Measurements from ENCODE around the gene E2F6.

DNA sequence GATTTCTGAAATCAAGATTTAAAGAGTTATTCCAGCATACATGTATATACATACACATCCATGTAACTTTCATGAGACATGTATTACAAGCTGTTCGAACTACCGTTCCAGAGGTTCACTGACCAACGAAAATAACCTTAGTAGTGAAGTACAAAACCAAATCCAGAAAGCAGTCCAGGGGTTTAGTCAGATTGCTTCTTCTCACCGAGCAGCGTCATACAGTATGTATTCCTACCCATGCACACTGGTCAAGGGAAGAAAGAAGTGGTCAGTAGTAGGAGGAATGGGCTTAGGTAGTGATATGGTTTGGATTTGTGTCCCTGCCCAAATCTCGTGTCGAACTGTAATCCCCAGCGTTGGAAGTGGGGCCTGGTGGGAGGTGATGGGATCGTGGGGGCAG is 45.3 kb downstream of the E2F6 start:
- TF ChIP-seq, protein P1, sequence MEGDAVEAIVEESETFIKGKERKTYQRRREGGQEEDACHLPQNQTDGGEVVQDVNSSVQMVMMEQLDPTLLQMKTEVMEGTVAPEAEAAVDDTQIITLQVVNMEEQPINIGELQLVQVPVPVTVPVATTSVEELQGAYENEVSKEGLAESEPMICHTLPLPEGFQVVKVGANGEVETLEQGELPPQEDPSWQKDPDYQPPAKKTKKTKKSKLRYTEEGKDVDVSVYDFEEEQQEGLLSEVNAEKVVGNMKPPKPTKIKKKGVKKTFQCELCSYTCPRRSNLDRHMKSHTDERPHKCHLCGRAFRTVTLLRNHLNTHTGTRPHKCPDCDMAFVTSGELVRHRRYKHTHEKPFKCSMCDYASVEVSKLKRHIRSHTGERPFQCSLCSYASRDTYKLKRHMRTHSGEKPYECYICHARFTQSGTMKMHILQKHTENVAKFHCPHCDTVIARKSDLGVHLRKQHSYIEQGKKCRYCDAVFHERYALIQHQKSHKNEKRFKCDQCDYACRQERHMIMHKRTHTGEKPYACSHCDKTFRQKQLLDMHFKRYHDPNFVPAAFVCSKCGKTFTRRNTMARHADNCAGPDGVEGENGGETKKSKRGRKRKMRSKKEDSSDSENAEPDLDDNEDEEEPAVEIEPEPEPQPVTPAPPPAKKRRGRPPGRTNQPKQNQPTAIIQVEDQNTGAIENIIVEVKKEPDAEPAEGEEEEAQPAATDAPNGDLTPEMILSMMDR (IDR thresholded peaks at IDR 0.05): no peak
- TF ChIP-seq POLR2AphosphoS5 (IDR thresholded peaks at IDR 0.05) (no peak), EP300 (IDR thresholded peaks at IDR 0.05) (no peak), POLR2A (IDR thresholded peaks at IDR 0.05) (no peak)
